CD4-positive, alpha-beta T cell treated with Interleukin-21 for 1 hour (primary cell): Measurements from ENCODE around the gene PCBD2.

Experiments
- DNase-seq: peaks from one replicate; pipeline ENCODE4 v3.0.0-alpha.2; 2020

Gene PCBD2

GRCh38 chr5:135008556-135008955, 103.6 kb downstream of the PCBD2 start:
- no peak for DNase-seq

- no peak for DNase-seq
Observed at GRCh38 chr5:135008981-135009735, 104.2 kb downstream of the PCBD2 start.

- no peak for DNase-seq
Observed at GRCh38 chr5:135009736-135010501, 105.0 kb downstream of the PCBD2 start.

GRCh38 chr5:135010502-135011354, 105.8 kb downstream of the PCBD2 start:
- no peak for DNase-seq

- DNase-seq, result no peak
Observed at GRCh38 chr5:135011355-135012032, 106.6 kb downstream of the PCBD2 start.

- no peak for DNase-seq
Observed at GRCh38 chr5:135012033-135012588, 107.2 kb downstream of the PCBD2 start.
